Activated naive CD4-positive, alpha-beta T cell treated with anti-CD3 and anti-CD28 coated beads for 36 hours (primary cell): ENCODE measurements around the gene NCBP2L. TPM values are rescaled to one million over a fixed set of nuclear protein-coding genes. Genes with fewer than 3 reads are reported as not detected.

Experiments
- CTCF ChIA-PET: fragments of 350-600 bp; sonication (Branson Sonifier 250); formaldehyde crosslinking; loops from one replicate; lab custom pipeline; 2021; ENCODE audit warnings: antibody characterized with exemption; lab: Charles Lee
- DNase-seq: peaks from one replicate; pipeline ENCODE4 v3.0.0-alpha.2; 2020
- H3K27ac Mint-ChIP-seq: one replicate; pipeline ENCODE4 v1.8.0; 2021; ENCODE audit warnings: mild to moderate bottlenecking, mixed read lengths
- H3K27me3 Mint-ChIP-seq: one replicate; pipeline ENCODE4 v1.8.0; 2021; ENCODE audit warnings: low read depth, mixed read lengths
- H3K36me3 Mint-ChIP-seq: one replicate; pipeline ENCODE4 v1.8.0; 2021; ENCODE audit warnings: low read depth, mixed read lengths
- H3K4me1 Mint-ChIP-seq: one replicate; pipeline ENCODE4 v1.8.0; 2021; ENCODE audit warnings: low read depth, mixed read lengths
- H3K4me3 Mint-ChIP-seq: one replicate; pipeline ENCODE4 v1.8.0; 2021; ENCODE audit warnings: mild to moderate bottlenecking, moderate library complexity, mixed read lengths
- H3K9me3 Mint-ChIP-seq: one replicate; pipeline ENCODE4 v1.8.0; 2021; ENCODE audit warnings: mixed read lengths
- intact Hi-C: fragments of 100-400 bp; cut with micrococcal nuclease; formaldehyde crosslinking; loops from one replicate; pipeline ENCODE4 v1.15.1; 2023
- total RNA-seq, 2 experiments: library from RNA; stranded (reverse); gene quantifications; one replicate each; pipeline ENCODE4 v1.2.3, GENCODE V29; 2021

Gene NCBP2L
- total RNA-seq, 2 experiments from 2014 or later: not detected

- H3K9me3 Mint-ChIP-seq: no peaks in the 10 kb centered on the region
- H3K27ac Mint-ChIP-seq: no peak overlapping the region
- no peak overlapping the region for H3K4me3 Mint-ChIP-seq
- no peaks in the 10 kb centered on the region for H3K27me3 Mint-ChIP-seq
- intact Hi-C loops: no loop called here
- CTCF ChIA-PET: interaction anchor here (3.1 kb wide), 1 partner anchor 66 kb away, joined by 14 read pairs; no protein-coding TSS in a partner anchor
- H3K4me1 Mint-ChIP-seq: peaks cover 38% of the 10 kb centered on the region
- no peak for DNase-seq
- H3K36me3 Mint-ChIP-seq: no peaks in the 10 kb centered on the region
These were observed 38.0 kb upstream of the NCBP2L start for GRCh38 chrX:107739541-107739940.

- DNase-seq: no peak
- intact Hi-C loops: no loop called here
- CTCF ChIA-PET: interaction anchor here (0.8 to 3.1 kb wide), 5 partner anchors 23 to 84 kb away, joined by 3 to 14 read pairs (median 5); partner anchors contain the start of genes MID2, NCBP2L and TSC22D3
- no peaks in the 10 kb centered on the region for H3K27me3 Mint-ChIP-seq
- H3K9me3 Mint-ChIP-seq: no peaks in the 10 kb centered on the region
- peaks cover 40% of the 10 kb centered on the region for H3K4me1 Mint-ChIP-seq
- H3K27ac Mint-ChIP-seq: peak overlapping the region; percentile 94
- H3K4me3 Mint-ChIP-seq: peak overlapping the region; percentile 77
- no peaks in the 10 kb centered on the region for H3K36me3 Mint-ChIP-seq
These were observed 36.1 kb upstream of the NCBP2L start for GRCh38 chrX:107741404-107741790.

GRCh38 chrX:107742700-107743191, 34.8 kb upstream of the NCBP2L start:
- Mint-ChIP-seq H3K36me3 (no peaks in the 10 kb centered on the region), H3K4me3 (peak overlapping the region; percentile 77), H3K4me1 (peaks cover 40% of the 10 kb centered on the region), H3K27ac (peak overlapping the region; percentile 94), H3K9me3 (no peaks in the 10 kb centered on the region), H3K27me3 (no peaks in the 10 kb centered on the region)
- CTCF ChIA-PET: no interaction called here
- intact Hi-C loops: loop anchor here (1.0 kb wide), 5 partner anchors 25 to 114 kb away; partner anchors contain the start of gene PRPS1
- DNase-seq: no peak

GRCh38 chrX:107743995-107744394, 33.5 kb upstream of the NCBP2L start:
- intact Hi-C loops: no loop called here
- no peak overlapping the region for H3K4me3 Mint-ChIP-seq
- no peaks in the 10 kb centered on the region for H3K36me3 Mint-ChIP-seq
- no peak overlapping the region for H3K27ac Mint-ChIP-seq
- CTCF ChIA-PET: interaction anchor here (0.6 to 0.9 kb wide), 2 partner anchors 31 to 323 kb away, joined by 3 to 8 read pairs; partner anchors contain the start of gene TSC22D3
- H3K9me3 Mint-ChIP-seq: no peaks in the 10 kb centered on the region
- H3K27me3 Mint-ChIP-seq: no peaks in the 10 kb centered on the region
- no peak for DNase-seq
- H3K4me1 Mint-ChIP-seq: peaks cover 38% of the 10 kb centered on the region

- intact Hi-C loops: no loop called here
- Mint-ChIP-seq H3K36me3 (no peaks in the 10 kb centered on the region), H3K4me1 (peaks cover 31% of the 10 kb centered on the region), H3K9me3 (no peaks in the 10 kb centered on the region), H3K27me3 (no peaks in the 10 kb centered on the region), H3K27ac (no peak overlapping the region), H3K4me3 (no peak overlapping the region)
- no peak for DNase-seq
- CTCF ChIA-PET: no interaction called here
These were observed 32.7 kb upstream of the NCBP2L start for GRCh38 chrX:107744868-107745267.

GRCh38 chrX:107747596-107748161, 29.9 kb upstream of the NCBP2L start:
- Mint-ChIP-seq H3K9me3 (no peaks in the 10 kb centered on the region), H3K4me3 (no peak overlapping the region), H3K4me1 (peaks cover 11% of the 10 kb centered on the region), H3K27ac (no peak overlapping the region), H3K36me3 (no peaks in the 10 kb centered on the region), H3K27me3 (no peaks in the 10 kb centered on the region)
- DNase-seq: no peak
- intact Hi-C loops: no loop called here
- CTCF ChIA-PET: no interaction called here

- peaks cover 8% of the 10 kb centered on the region for H3K4me1 Mint-ChIP-seq
- DNase-seq: no peak
- H3K27ac Mint-ChIP-seq: no peak overlapping the region
- no peaks in the 10 kb centered on the region for H3K36me3 Mint-ChIP-seq
- CTCF ChIA-PET: no interaction called here
- no peaks in the 10 kb centered on the region for H3K27me3 Mint-ChIP-seq
- intact Hi-C loops: no loop called here
- H3K9me3 Mint-ChIP-seq: no peaks in the 10 kb centered on the region
- no peak overlapping the region for H3K4me3 Mint-ChIP-seq
These were observed 29.0 kb upstream of the NCBP2L start for GRCh38 chrX:107748506-107748905.

- Mint-ChIP-seq H3K4me1 (peaks cover 3% of the 10 kb centered on the region), H3K36me3 (no peaks in the 10 kb centered on the region), H3K9me3 (no peaks in the 10 kb centered on the region), H3K4me3 (no peak overlapping the region), H3K27me3 (no peaks in the 10 kb centered on the region), H3K27ac (no peak overlapping the region)
- intact Hi-C loops: no loop called here
- DNase-seq: no peak
- CTCF ChIA-PET: no interaction called here
These were observed 27.3 kb upstream of the NCBP2L start for GRCh38 chrX:107750263-107750662.

- intact Hi-C loops: no loop called here
- no peaks in the 10 kb centered on the region for H3K27me3 Mint-ChIP-seq
- no peak for DNase-seq
- no peak overlapping the region for H3K4me3 Mint-ChIP-seq
- no peaks in the 10 kb centered on the region for H3K9me3 Mint-ChIP-seq
- CTCF ChIA-PET: no interaction called here
- no peak overlapping the region for H3K27ac Mint-ChIP-seq
- H3K36me3 Mint-ChIP-seq: no peaks in the 10 kb centered on the region
- peaks cover 9% of the 10 kb centered on the region for H3K4me1 Mint-ChIP-seq
These were observed 26.6 kb upstream of the NCBP2L start for GRCh38 chrX:107750861-107751445.

GRCh38 chrX:107752043-107752442, 25.5 kb upstream of the NCBP2L start:
- Mint-ChIP-seq H3K4me1 (peaks cover 10% of the 10 kb centered on the region), H3K27ac (no peak overlapping the region), H3K9me3 (no peaks in the 10 kb centered on the region), H3K27me3 (no peaks in the 10 kb centered on the region), H3K4me3 (no peak overlapping the region), H3K36me3 (no peaks in the 10 kb centered on the region)
- CTCF ChIA-PET: interaction anchor here (1.2 to 1.3 kb wide), 2 partner anchors 18 to 92 kb away, joined by 3 read pairs; no protein-coding TSS in a partner anchor
- intact Hi-C loops: no loop called here
- no peak for DNase-seq

GRCh38 chrX:107752714-107753113, 24.8 kb upstream of the NCBP2L start:
- no peak overlapping the region for H3K27ac Mint-ChIP-seq
- no peaks in the 10 kb centered on the region for H3K27me3 Mint-ChIP-seq
- H3K36me3 Mint-ChIP-seq: no peaks in the 10 kb centered on the region
- intact Hi-C loops: no loop called here
- CTCF ChIA-PET: interaction anchor here (1.2 to 1.3 kb wide), 2 partner anchors 18 to 93 kb away, joined by 3 read pairs; no protein-coding TSS in a partner anchor
- DNase-seq: no peak
- no peaks in the 10 kb centered on the region for H3K9me3 Mint-ChIP-seq
- no peak overlapping the region for H3K4me3 Mint-ChIP-seq
- peaks cover 10% of the 10 kb centered on the region for H3K4me1 Mint-ChIP-seq

- Mint-ChIP-seq H3K36me3 (no peaks in the 10 kb centered on the region), H3K27ac (no peak overlapping the region), H3K9me3 (no peaks in the 10 kb centered on the region), H3K4me1 (peaks cover 10% of the 10 kb centered on the region), H3K4me3 (no peak overlapping the region), H3K27me3 (no peaks in the 10 kb centered on the region)
- CTCF ChIA-PET: no interaction called here
- intact Hi-C loops: no loop called here
- DNase-seq: no peak
These were observed 24.3 kb upstream of the NCBP2L start for GRCh38 chrX:107753187-107753586.

- Mint-ChIP-seq H3K4me1 (peaks cover 10% of the 10 kb centered on the region), H3K27me3 (no peaks in the 10 kb centered on the region), H3K9me3 (no peaks in the 10 kb centered on the region), H3K36me3 (no peaks in the 10 kb centered on the region), H3K27ac (no peak overlapping the region), H3K4me3 (no peak overlapping the region)
- intact Hi-C loops: no loop called here
- no peak for DNase-seq
- CTCF ChIA-PET: interaction anchor here (0.9 to 1.0 kb wide), 2 partner anchors 20 to 36 kb away, joined by 3 to 4 read pairs; no protein-coding TSS in a partner anchor
These were observed 21.8 kb upstream of the NCBP2L start for GRCh38 chrX:107755721-107756120.
